Neural progenitor cell (in vitro differentiated cells): ENCODE results near the gene ELMO1.

ENCODE experiments used
- EZH2 ChIP-seq: fragments of 200-600 bp; sonication (generic); IDR thresholded peaks from 2 replicates; pipeline ENCODE4 v1.6.1; 2017; ENCODE audit warnings: antibody characterized with exemption, mild to moderate bottlenecking, moderate library complexity
- EZH2phosphoT487 ChIP-seq: fragments of 200-600 bp; sonication (generic); IDR thresholded peaks from 2 replicates; pipeline ENCODE4 v1.6.1; 2017; ENCODE audit warnings: antibody characterized with exemption
- TF ChIP-seq, protein P1 (sequence below): fragments of 200-600 bp; sonication (generic); IDR thresholded peaks from 2 replicates; pipeline ENCODE4 v1.5.1; 2017; ENCODE audit warnings: antibody characterized with exemption, mild to moderate bottlenecking

DNA sequence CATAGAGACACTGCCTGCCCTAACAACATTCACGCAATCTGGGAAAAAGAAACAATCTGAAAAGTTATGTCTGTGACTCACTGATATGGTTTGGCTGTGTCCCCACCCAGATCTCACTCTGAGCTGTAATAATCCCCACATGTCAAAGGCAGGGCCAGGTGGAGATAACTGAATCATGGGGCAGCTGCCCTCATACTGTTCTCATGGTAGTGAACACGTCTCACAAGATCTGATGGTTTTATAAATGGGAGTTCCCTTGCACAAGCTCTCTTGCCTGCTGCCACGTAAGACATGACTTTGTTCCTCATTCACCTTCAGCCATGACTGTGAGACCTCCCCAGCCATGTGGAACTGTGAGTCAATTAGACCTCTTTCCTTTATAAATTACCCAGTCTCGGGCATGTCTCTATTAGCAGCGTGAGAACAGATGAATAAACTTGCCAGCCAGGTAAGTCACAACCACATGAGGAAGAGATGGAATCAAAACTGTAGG, 382.8 kb downstream of the ELMO1 start:
- TF ChIP-seq, protein P1, sequence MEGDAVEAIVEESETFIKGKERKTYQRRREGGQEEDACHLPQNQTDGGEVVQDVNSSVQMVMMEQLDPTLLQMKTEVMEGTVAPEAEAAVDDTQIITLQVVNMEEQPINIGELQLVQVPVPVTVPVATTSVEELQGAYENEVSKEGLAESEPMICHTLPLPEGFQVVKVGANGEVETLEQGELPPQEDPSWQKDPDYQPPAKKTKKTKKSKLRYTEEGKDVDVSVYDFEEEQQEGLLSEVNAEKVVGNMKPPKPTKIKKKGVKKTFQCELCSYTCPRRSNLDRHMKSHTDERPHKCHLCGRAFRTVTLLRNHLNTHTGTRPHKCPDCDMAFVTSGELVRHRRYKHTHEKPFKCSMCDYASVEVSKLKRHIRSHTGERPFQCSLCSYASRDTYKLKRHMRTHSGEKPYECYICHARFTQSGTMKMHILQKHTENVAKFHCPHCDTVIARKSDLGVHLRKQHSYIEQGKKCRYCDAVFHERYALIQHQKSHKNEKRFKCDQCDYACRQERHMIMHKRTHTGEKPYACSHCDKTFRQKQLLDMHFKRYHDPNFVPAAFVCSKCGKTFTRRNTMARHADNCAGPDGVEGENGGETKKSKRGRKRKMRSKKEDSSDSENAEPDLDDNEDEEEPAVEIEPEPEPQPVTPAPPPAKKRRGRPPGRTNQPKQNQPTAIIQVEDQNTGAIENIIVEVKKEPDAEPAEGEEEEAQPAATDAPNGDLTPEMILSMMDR = no peak
- TF ChIP-seq EZH2 (no peak), EZH2phosphoT487 (no peak)
